ENCODE measurements around the gene FRMD1. TPM values are rescaled to one million over a fixed set of nuclear protein-coding genes. Genes with fewer than 3 reads are reported as not detected.

FRMD1 gene
- total RNA-seq, 1 experiment from 2014 or later: not detected

DNA sequence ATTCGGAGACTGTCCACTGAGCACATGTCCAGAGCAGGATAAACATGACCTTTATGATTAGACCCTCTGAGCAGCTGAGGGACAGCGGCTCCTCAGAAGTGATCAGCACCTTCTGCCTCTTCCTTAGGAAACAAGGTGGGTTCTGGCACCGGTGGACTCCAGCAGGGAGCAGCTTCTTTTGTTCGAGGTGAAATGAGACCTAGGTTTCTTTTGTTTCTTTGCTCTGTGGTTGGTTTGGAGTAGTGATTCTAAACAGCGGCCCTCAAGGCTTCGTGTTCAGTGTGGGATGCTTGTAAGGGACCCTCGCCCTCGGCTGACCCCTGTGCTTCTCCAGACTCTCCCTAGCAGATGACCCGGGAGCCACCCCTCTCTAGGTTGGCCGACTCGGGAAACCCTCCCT lies 14.6 kb upstream of the FRMD1 start (continued):
- TF ChIP-seq, protein P1, sequence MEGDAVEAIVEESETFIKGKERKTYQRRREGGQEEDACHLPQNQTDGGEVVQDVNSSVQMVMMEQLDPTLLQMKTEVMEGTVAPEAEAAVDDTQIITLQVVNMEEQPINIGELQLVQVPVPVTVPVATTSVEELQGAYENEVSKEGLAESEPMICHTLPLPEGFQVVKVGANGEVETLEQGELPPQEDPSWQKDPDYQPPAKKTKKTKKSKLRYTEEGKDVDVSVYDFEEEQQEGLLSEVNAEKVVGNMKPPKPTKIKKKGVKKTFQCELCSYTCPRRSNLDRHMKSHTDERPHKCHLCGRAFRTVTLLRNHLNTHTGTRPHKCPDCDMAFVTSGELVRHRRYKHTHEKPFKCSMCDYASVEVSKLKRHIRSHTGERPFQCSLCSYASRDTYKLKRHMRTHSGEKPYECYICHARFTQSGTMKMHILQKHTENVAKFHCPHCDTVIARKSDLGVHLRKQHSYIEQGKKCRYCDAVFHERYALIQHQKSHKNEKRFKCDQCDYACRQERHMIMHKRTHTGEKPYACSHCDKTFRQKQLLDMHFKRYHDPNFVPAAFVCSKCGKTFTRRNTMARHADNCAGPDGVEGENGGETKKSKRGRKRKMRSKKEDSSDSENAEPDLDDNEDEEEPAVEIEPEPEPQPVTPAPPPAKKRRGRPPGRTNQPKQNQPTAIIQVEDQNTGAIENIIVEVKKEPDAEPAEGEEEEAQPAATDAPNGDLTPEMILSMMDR (IDR thresholded peaks at IDR 0.05 in 2 of 3, conservative IDR thresholded peaks at IDR 0.05 in 1 of 3; ENCODE audit: borderline replicate concordance in 1 of 3, insufficient read depth in 1 of 3, low read depth in 2 of 3, low read length in 2 of 3): no peak
- no peak for TF ChIP-seq SRF (IDR thresholded peaks at IDR 0.05; ENCODE audit: low read depth)

DNA sequence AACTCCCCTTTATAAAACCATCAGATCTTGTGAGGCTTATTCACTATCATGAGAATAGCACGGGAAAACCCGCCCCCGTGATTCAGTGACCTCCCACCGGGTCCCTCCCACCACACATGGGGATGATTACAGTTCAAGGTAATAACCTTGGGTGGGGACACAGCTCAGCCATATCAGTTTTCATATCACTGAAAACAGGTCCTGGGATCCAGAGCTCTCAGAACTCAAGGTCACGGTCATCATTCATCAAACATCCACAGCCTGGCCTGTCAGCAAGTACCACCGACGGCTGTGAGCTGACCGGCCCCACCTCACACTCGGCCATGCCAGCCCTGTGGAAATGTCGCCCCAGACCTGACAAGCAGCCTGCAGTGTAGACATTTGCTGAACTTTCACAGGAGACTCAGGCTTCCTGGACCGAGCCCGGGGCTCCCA lies 14.1 kb upstream of the FRMD1 start:
- Histone ChIP-seq H3K4me2 (ENCODE audit: low read length) (no peak overlapping the region), H3K4me1 (ENCODE audit: control insufficient read depth in 1 of 2, insufficient read depth in 2 of 2, low read length in 2 of 2) (no peaks in the 10 kb centered on the region), H3K4me3 (replicated peaks in 1 of 2; ENCODE audit: low read depth in 1 of 2, low read length in 2 of 2) (no peak overlapping the region), H3K79me2 (ENCODE audit: insufficient read depth, low read length) (no peaks in the 10 kb centered on the region), H3K9me2 (ENCODE audit: insufficient read depth) (no peaks in the 10 kb centered on the region), H2AFZ (ENCODE audit: low read depth, low read length, poor library complexity, severe bottlenecking) (no peak overlapping the region), H3K9ac (ENCODE audit: low read length) (no peak overlapping the region), H4K20me1 (ENCODE audit: insufficient read depth) (no peaks in the 10 kb centered on the region), H3K27me3 (ENCODE audit: insufficient read depth, low read length) (no peaks in the 10 kb centered on the region), H3K27ac (ENCODE audit: low read depth, low read length) (no peak overlapping the region), H3K9me3 (ENCODE audit: control insufficient read depth in 1 of 2, insufficient read depth in 1 of 2, low read depth in 1 of 2, low read length in 2 of 2) (no peaks in the 10 kb centered on the region), H3K36me3 (ENCODE audit: control insufficient read depth in 1 of 2, insufficient read depth in 2 of 2, low read length in 2 of 2) (no peaks in the 10 kb centered on the region)
- ATAC-seq (no peak), DNase-seq (ENCODE audit: low read depth, low spot score) (no peak)
- ChIA-PET CTCF (no interaction called here), POLR2A (no interaction called here), RAD21 (ENCODE audit: low non-redundant PET in 1 of 2, low total read pairs in 2 of 2, uncharacterized antibody in 2 of 2, unreplicated experiment in 2 of 2) (no interaction called here)
- intact Hi-C loops (cut with micrococcal nuclease): no loop called here
- TF ChIP-seq EZH2phosphoT487 (IDR thresholded peaks at IDR 0.05; ENCODE audit: borderline replicate concordance) (no peak), CEBPB (IDR thresholded peaks at IDR 0.05; ENCODE audit: low read depth) (no peak), EGR1 (IDR thresholded peaks at IDR 0.05; ENCODE audit: low read depth) (no peak), TCF7L2 (IDR thresholded peaks at IDR 0.05; ENCODE audit: borderline replicate concordance, extremely low read depth, insufficient read depth, insufficient read length) (no peak), JUND (IDR thresholded peaks at IDR 0.05) (no peak)
- TF ChIP-seq, protein P2, sequence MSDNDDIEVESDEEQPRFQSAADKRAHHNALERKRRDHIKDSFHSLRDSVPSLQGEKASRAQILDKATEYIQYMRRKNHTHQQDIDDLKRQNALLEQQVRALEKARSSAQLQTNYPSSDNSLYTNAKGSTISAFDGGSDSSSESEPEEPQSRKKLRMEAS (IDR thresholded peaks at IDR 0.05): no peak
- TF ChIP-seq, protein P3, sequence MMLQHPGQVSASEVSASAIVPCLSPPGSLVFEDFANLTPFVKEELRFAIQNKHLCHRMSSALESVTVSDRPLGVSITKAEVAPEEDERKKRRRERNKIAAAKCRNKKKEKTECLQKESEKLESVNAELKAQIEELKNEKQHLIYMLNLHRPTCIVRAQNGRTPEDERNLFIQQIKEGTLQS (IDR thresholded peaks at IDR 0.05): no peak
- BruUV-seq (replicated peaks): no TSS peak

Measured in HCT116 (cell line).